ENCODE data around the gene PERCC1. TPM values are rescaled to one million over a fixed set of nuclear protein-coding genes. Genes with fewer than 3 reads are reported as not detected.

PERCC1 gene
- total RNA-seq, 1 donor from 2014 or later: not detected

DNA sequence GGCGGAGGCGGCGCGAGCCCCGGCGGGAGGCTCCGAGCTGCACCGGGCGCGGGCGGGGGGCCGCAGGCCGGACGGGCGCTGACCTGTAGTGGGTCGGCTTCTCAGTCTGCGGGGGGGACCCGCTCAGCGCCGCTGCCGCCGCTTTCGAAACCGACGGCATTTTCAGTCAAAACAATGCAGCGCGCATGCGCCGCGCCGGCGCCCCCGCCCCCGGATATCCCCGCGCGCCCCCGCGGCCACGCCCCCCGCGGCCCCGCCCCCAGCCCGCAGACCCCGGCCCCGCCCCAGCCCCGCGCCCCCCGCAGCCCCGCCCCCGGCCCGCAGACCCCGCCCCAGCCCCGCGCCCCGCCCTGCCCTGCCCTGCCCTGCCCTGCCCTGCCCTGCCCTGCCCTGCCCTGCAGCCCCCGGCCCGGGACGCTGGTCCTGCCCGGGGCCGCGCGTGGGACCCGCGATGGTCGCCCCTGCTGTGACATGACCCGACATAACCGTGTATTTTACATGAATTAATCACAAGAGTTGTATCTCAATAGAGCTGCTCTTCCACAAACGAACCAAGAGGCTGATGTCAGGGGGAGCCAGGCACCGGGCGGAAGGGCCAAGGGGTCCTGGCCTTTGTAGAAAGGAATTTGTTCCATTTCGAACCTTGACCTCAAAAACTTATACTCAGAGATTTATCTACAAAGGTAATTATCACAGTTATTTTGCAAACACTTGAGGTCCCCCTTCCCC is 16.2 kb upstream of the PERCC1 start, which contains the start of gene UNKL:
Gene UNKL, minus strand, starts transcription at position 173 of the 729 bp plus-strand sequence. Its CDS starts 13 bp downstream, at position 160.
- Mint-ChIP-seq H3K9me3 (no peaks in the 10 kb centered on the region), H3K4me3 (peak within 1 kb of the TSS; percentile 91), H3K27me3 (ENCODE audit: insufficient read depth, low read depth) (peaks cover 11% of the 10 kb centered on the region), H3K36me3 (no peaks in the 10 kb centered on the region), H3K27ac (no peak within 1 kb of the TSS), H3K4me1 (peaks cover 8% of the 10 kb centered on the region)
- H3K4me2 ChIP-seq: peak within 1 kb of the TSS; percentile 85
- peak within 1 kb of the TSS; percentile 97 for H3K4me3 ChIP-seq
- TF ChIP-seq EZH2 (IDR thresholded peaks at IDR 0.05): no peak
- no peak for TF ChIP-seq EZH2phosphoT487 (IDR thresholded peaks at IDR 0.05)
- TF ChIP-seq, protein P1, sequence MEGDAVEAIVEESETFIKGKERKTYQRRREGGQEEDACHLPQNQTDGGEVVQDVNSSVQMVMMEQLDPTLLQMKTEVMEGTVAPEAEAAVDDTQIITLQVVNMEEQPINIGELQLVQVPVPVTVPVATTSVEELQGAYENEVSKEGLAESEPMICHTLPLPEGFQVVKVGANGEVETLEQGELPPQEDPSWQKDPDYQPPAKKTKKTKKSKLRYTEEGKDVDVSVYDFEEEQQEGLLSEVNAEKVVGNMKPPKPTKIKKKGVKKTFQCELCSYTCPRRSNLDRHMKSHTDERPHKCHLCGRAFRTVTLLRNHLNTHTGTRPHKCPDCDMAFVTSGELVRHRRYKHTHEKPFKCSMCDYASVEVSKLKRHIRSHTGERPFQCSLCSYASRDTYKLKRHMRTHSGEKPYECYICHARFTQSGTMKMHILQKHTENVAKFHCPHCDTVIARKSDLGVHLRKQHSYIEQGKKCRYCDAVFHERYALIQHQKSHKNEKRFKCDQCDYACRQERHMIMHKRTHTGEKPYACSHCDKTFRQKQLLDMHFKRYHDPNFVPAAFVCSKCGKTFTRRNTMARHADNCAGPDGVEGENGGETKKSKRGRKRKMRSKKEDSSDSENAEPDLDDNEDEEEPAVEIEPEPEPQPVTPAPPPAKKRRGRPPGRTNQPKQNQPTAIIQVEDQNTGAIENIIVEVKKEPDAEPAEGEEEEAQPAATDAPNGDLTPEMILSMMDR (IDR thresholded peaks at IDR 0.05): no peak
- peaks cover 4% of the 10 kb centered on the region for H3K4me1 ChIP-seq
- H2AFZ ChIP-seq (replicated peaks): peak within 1 kb of the TSS; percentile 29
- peak; percentile 91 for DNase-seq (ENCODE audit: low spot score)
- H3K9me3 ChIP-seq (ENCODE audit: low read depth): no peaks in the 10 kb centered on the region
- H4K20me1 ChIP-seq (ENCODE audit: low read depth): peaks cover 14% of the 10 kb centered on the region
- no peaks in the 10 kb centered on the region for H3K27me3 ChIP-seq
- peaks cover 23% of the 10 kb centered on the region for H3F3A ChIP-seq (ENCODE audit: low read depth)
- H3K27ac ChIP-seq: no peak within 1 kb of the TSS
- H3K36me3 ChIP-seq: no peaks in the 10 kb centered on the region
- H3K9ac ChIP-seq: peak within 1 kb of the TSS; percentile 55
- H3K79me2 ChIP-seq (ENCODE audit: low read depth): peaks cover 32% of the 10 kb centered on the region

DNA sequence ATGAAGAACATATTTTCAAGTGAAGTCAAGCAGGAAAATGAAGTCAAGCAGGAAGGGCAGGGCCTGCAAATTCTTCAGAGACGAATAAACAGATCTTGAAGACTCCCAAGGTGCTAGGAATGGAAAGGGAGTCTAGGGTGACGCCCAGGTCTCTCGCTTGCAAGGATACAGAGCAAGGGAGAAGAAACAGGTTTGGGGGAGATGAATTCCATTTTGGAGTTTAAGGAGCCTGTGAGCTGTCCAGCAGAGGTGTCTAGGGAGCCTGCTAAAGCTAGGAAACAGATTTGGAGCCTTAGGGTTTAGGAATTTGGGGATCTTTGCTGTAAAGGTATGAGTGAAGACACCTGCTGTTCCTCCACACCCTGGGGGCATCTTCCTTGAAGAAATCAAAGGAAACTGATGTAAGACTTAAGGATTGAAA is 14.3 kb upstream of the PERCC1 start:
- Histone ChIP-seq H3K9ac (no peak overlapping the region), H2AFZ (replicated peaks) (no peak overlapping the region), H3K27ac (no peak overlapping the region), H3K4me1 (peaks cover 5% of the 10 kb centered on the region), H3K36me3 (no peaks in the 10 kb centered on the region), H3K4me2 (no peak overlapping the region), H3F3A (ENCODE audit: low read depth) (peaks cover 23% of the 10 kb centered on the region), H3K27me3 (no peaks in the 10 kb centered on the region), H3K79me2 (ENCODE audit: low read depth) (peaks cover 36% of the 10 kb centered on the region), H3K9me3 (ENCODE audit: low read depth) (no peaks in the 10 kb centered on the region), H3K4me3 (no peak overlapping the region), H4K20me1 (ENCODE audit: low read depth) (peaks cover 17% of the 10 kb centered on the region)
- DNase-seq (ENCODE audit: low spot score): no peak
- no peaks in the 10 kb centered on the region for H3K9me3 Mint-ChIP-seq
- H3K4me1 Mint-ChIP-seq: peaks cover 8% of the 10 kb centered on the region
- peaks cover 12% of the 10 kb centered on the region for H3K27me3 Mint-ChIP-seq (ENCODE audit: insufficient read depth, low read depth)
- no peaks in the 10 kb centered on the region for H3K36me3 Mint-ChIP-seq
- TF ChIP-seq, protein P1 (IDR thresholded peaks at IDR 0.05): no peak
- TF ChIP-seq EZH2phosphoT487 (IDR thresholded peaks at IDR 0.05) (no peak), EZH2 (IDR thresholded peaks at IDR 0.05) (no peak)
- H3K4me3 Mint-ChIP-seq: peak overlapping the region; percentile 67
- H3K27ac Mint-ChIP-seq: no peak overlapping the region

DNA sequence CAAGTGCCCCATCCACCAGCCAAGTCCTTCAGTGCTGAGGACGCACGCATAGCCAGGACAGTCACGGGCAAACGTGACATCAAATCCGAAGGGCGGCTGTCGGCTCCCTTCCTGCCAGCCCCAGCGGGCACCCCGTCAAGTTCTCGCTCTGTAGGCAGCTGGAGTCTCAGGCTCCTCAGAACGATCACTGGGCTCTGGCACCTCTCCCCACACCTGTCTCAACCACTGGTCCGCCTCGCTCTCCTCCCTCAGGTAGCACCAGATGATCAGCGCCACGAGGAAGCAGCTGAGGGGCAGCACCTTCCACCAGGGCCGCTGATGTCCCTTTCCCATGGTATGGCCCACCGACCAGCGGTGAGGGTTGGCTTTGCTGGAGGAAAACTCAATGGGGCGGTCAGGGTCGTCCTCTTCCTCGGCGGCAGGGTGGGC is 10.8 kb upstream of the PERCC1 start:
- peaks cover 8% of the 10 kb centered on the region for H4K20me1 ChIP-seq (ENCODE audit: low read depth)
- peaks cover 5% of the 10 kb centered on the region for H3K4me1 ChIP-seq
- no peaks in the 10 kb centered on the region for H3K36me3 Mint-ChIP-seq
- peaks cover 30% of the 10 kb centered on the region for H3K79me2 ChIP-seq (ENCODE audit: low read depth)
- H3K27ac ChIP-seq: no peak overlapping the region
- H3K9me3 Mint-ChIP-seq: no peaks in the 10 kb centered on the region
- H2AFZ ChIP-seq (replicated peaks): no peak overlapping the region
- H3F3A ChIP-seq (ENCODE audit: low read depth): peaks cover 12% of the 10 kb centered on the region
- no peaks in the 10 kb centered on the region for H3K9me3 ChIP-seq (ENCODE audit: low read depth)
- peak overlapping the region; percentile 94 for H3K4me3 Mint-ChIP-seq
- TF ChIP-seq EZH2 (IDR thresholded peaks at IDR 0.05) (no peak), EZH2phosphoT487 (IDR thresholded peaks at IDR 0.05) (no peak)
- TF ChIP-seq, protein P1 (IDR thresholded peaks at IDR 0.05): no peak
- H3K4me1 Mint-ChIP-seq: peaks cover 8% of the 10 kb centered on the region
- H3K4me2 ChIP-seq: peak overlapping the region; percentile 92
- peaks cover 9% of the 10 kb centered on the region for H3K27me3 Mint-ChIP-seq (ENCODE audit: insufficient read depth, low read depth)
- H3K9ac ChIP-seq: peak overlapping the region; percentile 89
- DNase-seq (ENCODE audit: low spot score): no peak
- no peaks in the 10 kb centered on the region for H3K27me3 ChIP-seq
- H3K27ac Mint-ChIP-seq: peak overlapping the region; percentile 11
- H3K36me3 ChIP-seq: no peaks in the 10 kb centered on the region
- H3K4me3 ChIP-seq: peak overlapping the region; percentile 86
